Left cardiac atrium (tissue), 4 donors: Measurements from ENCODE around the gene HSD17B7. TPM values are rescaled to one million over a fixed set of nuclear protein-coding genes. Genes with fewer than 3 reads are reported as not detected.
"Not testable (repeated sequence)": the region's sequence is repeated elsewhere in the genome, so short reads cannot be mapped to it uniquely, and the experiment has no call there.

ENCODE experiments used
- ATAC-seq, 2 donors: fragments of 200-7000 bp; cut with Tn5 transposase; one replicate each; pipeline ENCODE4 v1.9.1; 2020; ENCODE audit warnings: mild to moderate bottlenecking in 2 of 2, moderate library complexity in 2 of 2
- DNase-seq: peaks from one replicate; pipeline ENCODE4 v3.0.0-alpha.2; 2020
- intact Hi-C, 2 donors: fragments of 100-400 bp; cut with DNase I; formaldehyde crosslinking; loops; one replicate each; pipeline versions ENCODE4 v1.14.1 to v1.15.1; 2022 to 2023
- total RNA-seq, 2 donors: library from RNA; stranded (reverse); fragmentation: NEBNext Ultra II Directional; extraction: Animal tissue kit (Norgen Biotek cat#: 25700); gene quantifications; one replicate each; pipeline ENCODE4 v1.2.1, GENCODE V29; 2021
- donor health status: DM: no; HTN: yes; CAD: no.
- donor health status: DM: no; HTN: yes; CAD: no; lungs with severe emphysema.
- donor health status: DM: yes; HTN: yes; CAD: no.
- donor health status: Dilated cardiomyopathy.

HSD17B7 gene
- total RNA-seq, 2 donors from 2014 or later, result 6.2 to 8.6 TPM

DNA sequence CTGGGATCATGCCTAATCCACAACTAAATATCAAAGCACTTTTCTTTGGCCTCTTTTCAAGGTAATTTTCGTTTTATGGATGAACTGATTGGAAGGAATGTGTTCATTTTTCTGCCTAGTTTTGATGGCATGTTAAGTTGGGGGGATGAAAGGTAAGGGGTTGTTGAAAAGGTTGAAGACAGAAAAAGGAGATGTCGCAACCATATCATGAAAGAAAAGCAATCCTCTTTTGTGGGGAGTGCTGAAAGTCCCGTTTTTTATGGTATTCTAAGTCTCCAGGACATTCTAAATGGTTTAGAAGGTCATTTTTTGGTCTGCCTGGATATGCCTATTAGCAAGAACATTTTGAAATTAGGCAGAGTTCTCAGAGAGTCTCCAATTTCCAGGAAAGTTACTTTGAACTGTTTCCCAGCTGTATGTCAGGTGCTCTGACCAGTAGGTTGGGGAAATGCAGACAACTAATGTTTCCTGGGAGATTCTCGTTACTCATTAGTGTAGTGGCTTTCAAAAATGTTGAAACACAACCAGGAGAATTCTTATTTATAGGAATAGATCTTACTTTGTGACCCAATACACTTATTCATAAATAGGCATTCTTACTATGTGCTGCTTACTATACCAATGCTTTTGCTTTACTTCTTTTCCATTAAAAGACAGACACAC, 6.2 kb downstream of the HSD17B7 start:
- DNase-seq, ATAC-seq: not testable (repeated sequence)
- intact Hi-C loops, result loop anchor here in 1 of 2 donors (10.0 kb wide), 1 partner anchor 182 kb away; no protein-coding TSS in a partner anchor

DNA sequence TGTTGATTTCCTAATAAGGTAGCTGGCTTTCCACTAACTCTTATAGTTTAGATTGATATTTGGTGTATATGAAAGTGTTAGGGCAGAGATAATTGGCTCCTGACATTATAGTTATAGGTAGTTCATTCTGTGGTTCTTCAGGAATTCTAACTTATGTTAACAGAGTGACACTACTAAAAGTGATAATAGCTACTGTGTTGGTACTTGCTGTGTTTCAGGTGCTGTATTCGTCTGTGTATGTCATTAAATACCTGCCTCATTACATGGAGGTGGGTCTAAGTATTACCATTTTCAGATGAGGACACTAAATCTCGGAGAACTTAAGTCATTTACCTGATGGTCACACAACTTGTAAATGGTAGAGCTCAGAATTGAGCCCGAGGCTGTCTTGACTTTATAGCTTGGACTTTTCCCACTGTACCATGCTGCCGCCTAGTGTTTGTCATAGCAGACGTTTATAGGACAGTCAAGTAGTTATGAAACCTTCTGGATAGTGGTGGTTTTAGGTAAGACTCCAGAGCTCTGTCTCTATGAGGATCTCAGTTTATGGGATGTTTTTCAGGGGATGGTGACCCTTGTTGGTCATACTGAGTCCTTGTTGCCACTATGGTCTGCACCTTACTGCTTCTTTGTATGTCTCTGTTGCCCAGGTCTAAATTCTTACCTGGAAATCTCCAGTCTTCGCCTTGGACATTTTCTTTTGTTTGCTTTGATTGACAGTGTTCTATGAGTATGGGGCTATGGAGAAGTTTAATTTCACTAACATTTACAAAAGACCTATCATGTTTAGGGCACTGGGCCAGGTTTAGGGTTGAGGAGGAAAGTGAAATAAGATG, 9.7 kb downstream of the HSD17B7 start:
- peak; percentile 59 for DNase-seq
- ATAC-seq, result peak; percentile 89 to 95

DNA sequence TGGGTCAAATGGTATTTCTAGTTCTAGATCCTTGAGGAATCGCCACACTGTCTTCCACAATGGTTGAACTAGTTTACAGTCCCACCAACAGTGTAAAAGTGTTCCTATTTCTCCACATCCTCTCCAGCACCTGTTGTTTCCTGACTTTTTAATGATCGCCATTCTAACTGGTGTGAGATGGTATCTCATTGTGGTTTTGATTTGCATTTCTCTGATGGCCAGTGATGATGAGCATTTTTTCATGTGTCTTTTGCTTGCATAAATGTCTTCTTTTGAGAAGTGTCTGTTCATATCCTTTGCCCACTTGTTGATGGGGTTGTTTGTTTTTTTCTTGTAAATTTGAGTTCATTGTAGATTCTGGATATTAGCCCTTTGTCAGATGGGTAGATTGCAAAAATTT, 17.0 kb downstream of the HSD17B7 start:
- ATAC-seq, intact Hi-C loops, DNase-seq: not testable (repeated sequence)

More for the DNA sequence above, 9.7 kb downstream of the HSD17B7 start:
- intact Hi-C loops, result loop anchor here (2.0 to 10.0 kb wide), 2 partner anchors 185 to 187 kb away; no protein-coding TSS in a partner anchor

DNA sequence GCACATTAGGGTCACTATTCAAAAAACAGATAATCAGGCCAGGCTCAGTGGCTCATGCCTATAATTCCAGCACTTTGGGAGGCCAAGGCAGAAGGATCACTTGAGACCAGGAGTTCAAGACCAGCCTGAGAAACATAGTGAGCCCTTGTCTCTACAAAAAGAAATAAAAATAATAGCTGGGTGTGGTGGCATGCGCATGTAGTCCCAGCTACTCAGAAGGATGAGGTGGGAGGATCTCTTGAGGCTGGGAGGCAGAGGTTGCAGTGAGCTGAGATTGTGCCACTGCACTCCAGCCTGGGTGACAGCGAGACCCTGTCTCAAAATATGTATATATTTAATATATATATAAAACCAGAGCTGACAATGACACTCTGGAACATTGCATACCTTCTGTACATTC, 21.9 kb downstream of the HSD17B7 start:
- DNase-seq, ATAC-seq, intact Hi-C loops: not testable (repeated sequence)

DNA sequence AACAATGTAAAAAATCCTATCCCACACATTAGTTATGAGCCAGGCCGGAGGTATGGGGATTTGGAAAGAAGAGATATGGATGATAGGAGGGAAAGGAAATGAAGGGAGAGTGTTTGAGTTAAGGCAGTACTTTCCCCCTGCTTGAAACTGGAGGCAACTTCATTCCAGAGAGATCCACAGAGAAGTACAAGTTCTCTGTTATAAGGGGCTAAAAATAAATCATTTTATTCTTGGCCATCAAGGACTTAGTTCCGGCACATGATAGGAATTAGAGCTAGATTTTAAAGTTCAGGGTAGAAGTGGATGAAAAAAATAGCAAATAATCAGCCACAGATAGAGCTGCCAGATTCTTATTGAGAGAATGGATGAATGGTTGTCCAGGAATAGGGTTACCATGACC, 27.6 kb downstream of the HSD17B7 start:
- DNase-seq, intact Hi-C loops: not testable (repeated sequence)
- peak in 1 of 2 donors; percentile 31 for ATAC-seq

DNA sequence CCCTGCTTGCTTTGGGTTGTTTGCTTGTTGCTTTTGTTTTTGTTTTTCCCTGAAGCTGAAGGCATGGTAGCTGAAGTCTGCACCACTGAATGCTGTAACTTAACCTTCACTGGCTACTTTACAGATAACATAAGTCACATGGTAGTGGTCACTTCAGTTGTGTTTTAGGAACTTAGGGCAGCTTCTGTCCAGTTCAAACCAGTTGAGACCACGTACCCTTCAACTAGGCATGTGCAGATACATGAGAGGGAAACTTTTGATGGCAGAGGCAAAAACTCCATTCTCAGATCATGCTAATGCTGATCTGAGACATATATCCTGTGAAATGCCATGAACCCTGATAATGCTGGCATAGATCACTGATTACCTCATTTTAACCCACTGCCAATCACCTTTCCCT, 28.2 kb downstream of the HSD17B7 start:
- ATAC-seq, intact Hi-C loops, DNase-seq: not testable (repeated sequence)

DNA sequence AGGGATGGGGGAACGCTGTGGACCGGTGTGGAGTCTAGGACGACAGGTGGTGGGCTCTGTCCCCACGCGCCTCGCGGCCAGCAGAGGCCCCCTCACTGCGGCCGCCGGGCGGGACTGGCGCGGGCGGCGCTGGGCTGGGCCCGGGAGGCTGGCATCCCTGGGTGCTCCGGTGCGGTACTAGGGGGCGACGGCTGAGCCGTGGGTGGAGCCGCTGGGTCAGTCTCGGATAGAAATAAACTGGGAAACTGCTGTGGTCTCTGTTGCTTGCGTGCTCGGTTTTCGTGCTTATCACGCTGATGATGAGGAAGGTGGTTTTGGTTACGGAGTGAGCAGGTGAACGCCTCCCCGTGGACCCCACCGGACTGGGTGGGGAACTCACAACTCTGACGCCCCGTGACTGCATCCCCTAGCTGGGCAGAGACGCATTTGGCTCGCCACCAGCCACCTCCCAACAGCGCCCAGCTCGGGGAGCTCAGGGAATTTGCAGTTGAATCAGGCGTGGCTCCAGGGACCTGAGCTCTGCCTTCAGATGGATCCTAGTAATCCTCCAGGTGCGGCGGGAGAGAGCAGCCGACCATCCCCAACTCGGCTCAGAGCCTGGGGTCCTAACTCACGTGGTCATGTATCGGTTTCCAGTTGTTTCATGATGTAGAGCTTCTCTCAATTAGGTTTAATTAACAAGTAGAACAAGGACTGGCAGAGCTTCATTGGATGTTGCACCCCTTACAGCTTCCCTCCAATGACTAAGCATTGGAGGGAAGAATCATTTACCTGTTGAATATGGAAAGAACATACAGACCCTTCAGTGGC, 32.1 kb downstream of the HSD17B7 start:
- DNase-seq, result peak; percentile 27
- ATAC-seq, result peak; percentile 80 to 82
- intact Hi-C loops, result no loop called here

DNA sequence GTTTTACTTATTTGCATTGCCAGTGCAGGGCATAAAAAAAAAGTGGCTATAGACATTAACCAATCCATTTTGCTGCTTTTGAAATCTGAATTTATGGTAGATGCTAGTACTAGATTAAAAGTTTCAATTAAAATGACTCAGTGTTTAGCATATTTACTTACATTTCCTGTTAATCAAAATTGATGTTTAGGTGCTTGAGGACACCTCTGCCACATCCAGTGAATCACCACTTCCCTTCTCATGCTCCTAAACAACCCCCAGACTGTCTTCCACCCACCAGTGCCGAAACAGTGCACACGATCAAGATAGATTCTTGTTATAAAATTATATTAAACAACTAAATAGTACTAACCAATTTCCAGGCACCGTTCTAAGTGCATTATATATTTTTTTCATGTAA, 32.7 kb downstream of the HSD17B7 start:
- DNase-seq (no peak), ATAC-seq (no peak)
- intact Hi-C loops, result no loop called here

DNA sequence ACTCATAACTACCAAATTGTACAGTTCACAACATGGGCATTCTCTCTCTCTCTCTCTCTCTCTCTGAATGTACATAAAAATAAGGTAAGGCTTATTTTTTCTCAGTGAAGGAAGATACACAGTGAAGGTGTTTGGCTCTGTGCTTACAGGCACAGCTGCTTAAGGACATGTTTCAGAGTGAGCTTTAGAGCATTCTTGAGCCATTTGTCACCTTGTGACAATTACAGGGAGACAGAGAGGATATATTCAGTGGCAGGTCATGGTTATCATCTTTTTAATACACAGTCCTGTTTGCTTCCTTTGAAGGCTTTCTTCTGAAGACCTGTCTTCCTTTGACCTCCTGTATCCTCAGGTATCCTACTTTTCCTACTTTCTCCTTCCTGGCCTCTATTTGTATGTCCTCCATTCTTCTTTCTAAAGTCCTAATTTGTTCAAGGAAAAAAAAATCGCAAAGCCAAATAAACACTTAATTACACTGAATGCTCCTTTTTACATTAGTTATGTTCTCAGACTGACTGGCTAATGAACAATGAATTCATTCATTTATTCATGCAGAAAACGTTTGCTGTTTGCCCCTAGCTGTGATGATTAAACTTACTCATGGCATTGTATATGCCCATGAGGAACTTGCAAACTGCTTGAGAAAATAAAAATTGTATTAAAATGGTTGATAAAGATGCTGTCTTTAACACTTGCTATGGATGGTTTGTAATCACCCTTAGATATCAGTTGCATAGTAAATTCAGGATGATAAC, 33.4 kb downstream of the HSD17B7 start:
- no peak for ATAC-seq
- intact Hi-C loops, result no loop called here
- DNase-seq, result no peak

DNA sequence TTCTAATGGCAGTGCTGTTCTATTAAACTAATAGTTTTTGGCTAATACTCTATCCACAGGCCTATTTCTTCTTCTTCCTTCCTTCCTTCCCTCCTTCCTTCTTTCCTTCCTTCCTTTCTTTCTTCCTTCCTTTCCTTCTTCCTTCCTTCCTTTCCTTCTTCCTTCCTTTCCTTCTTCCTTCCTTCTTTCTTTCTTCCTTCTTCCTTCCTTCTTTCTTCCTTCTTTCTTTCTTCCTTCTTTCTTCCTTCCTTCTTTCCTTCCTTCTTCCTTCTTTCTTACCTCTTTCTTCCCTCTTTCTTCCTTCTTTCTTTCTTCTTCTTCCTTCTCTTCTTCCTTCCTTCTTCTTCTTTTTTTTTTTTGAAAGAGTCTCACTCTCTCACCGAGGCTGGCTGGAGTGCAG, 38.8 kb downstream of the HSD17B7 start:
- no peak for ATAC-seq
- DNase-seq, result no peak
- intact Hi-C loops, result no loop called here

DNA sequence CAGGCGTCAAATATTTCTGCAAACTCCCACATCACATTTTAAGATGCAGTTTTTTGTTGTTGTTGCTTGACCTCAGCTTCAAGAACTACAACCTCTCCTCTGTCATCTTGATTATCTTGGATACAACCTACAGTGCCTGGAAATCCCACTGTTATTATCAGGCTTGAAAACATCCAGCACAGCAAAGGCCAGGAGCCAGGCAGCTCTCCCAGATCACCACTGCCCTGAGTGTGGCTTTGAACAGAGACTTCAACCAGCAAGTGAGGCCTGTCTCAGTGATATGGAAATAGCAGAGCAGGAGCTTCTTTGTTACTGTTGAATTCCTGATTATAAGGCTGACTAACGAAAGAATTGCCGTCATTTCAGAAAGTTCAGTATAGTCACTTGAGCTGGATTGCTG, 42.0 kb downstream of the HSD17B7 start:
- ATAC-seq, result no peak

DNA sequence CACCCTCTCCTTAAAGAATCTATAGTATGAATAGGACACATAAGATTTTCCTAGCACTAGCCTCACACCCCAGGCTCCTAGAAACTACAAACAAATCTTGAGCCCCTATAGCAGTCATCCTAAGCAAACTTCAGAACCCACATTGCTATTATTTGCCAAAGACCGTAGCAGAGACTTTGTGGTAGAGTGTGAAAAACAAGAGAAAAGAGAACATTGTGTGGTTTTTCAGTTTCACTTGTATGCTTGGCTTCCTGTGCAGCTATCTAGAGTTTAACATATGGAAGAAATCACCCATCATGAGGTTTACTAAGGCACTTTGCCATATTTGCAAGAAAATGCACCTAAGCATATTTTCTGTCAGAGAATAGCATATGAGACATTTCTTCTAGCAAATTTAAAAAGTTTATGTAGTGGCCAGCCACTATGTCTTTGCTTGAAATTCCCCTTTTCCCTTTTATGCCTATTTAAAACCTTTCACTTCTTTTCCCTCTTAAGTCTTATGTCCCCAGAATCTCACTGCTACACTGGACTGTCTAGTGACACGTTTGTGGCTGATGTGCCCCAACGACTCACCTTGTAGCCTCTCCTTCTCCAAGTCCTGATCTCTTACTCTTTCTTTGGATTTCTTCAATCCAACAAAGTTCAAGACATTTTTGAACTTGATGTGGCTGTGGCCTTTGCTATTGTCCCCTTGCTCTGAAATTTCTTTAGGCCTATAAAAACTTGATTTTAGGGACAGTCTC, 44.8 kb downstream of the HSD17B7 start:
- ATAC-seq, result no peak
- DNase-seq, result no peak
- intact Hi-C loops, result no loop called here

More for the DNA sequence above, 42.0 kb downstream of the HSD17B7 start:
- DNase-seq, result no peak
- intact Hi-C loops, result no loop called here

DNA sequence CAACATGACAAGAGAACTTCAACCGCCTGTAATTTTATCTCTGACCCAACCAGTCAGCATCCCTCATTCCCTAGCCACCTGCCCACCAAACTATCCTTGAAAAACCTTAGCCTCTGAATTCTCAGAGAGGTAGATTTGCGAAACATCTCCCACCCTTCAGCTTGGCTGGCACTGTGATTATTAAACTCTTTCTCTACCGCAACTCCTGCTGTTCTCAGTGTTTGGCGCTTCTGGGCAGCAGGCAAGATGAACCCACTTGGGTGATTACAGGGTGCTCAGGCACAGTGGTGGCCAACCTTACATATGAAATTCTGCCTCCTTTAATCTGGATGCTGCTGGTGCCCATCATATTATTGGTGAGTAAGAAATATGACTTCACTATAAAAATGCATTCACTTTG, 48.4 kb downstream of the HSD17B7 start:
- no peak for ATAC-seq
- no peak for DNase-seq
- intact Hi-C loops, result no loop called here

DNA sequence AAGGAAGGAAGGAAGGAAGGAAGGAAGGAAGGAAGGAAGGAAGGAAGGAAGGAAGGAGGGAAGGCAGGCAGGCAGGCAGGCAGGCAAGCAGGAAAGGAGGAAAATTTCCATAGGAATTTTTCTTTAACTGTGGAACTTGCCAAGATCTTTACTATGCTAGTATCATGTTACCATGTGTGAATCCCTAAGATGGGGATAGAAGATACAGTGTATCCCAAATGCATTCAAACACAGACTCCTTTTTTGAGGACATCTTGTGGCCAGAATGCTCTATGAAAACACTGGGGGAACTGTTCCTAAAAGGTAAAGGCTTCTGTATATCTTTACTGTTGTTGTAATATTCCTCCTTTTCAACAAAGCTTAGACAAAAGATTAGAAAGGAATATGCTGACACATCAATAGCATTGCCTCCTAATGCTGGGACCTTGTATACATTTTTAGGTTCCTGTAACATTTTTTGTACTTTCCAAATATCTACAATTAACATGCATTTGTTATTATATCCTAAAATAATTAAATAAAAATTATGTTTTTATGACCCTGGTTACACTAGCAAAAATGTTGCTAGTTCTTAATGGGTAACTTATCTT, 49.8 kb downstream of the HSD17B7 start:
- DNase-seq (no peak), ATAC-seq (no peak)
- intact Hi-C loops, result no loop called here

DNA sequence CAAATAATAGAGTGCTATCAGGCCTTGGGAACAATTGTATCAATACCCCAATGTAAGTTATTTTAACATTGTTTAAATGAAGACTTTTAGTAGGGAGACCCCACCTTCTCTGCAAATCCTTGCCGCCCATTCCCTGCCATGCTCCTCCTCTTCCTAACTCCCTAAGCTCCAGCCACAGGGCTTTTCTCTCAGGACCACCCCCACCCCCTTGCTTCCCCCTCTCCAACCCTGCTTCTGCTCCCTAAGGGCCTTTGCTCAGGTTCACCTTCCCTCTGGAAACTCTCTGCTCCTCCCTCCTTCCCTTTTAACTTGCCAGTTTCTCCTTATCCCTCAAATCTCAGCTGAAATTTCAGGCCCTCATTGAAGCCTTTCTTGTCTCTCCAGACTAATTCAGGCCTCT, 53.7 kb downstream of the HSD17B7 start:
- ATAC-seq (no peak), DNase-seq (no peak)
- intact Hi-C loops, result no loop called here

DNA sequence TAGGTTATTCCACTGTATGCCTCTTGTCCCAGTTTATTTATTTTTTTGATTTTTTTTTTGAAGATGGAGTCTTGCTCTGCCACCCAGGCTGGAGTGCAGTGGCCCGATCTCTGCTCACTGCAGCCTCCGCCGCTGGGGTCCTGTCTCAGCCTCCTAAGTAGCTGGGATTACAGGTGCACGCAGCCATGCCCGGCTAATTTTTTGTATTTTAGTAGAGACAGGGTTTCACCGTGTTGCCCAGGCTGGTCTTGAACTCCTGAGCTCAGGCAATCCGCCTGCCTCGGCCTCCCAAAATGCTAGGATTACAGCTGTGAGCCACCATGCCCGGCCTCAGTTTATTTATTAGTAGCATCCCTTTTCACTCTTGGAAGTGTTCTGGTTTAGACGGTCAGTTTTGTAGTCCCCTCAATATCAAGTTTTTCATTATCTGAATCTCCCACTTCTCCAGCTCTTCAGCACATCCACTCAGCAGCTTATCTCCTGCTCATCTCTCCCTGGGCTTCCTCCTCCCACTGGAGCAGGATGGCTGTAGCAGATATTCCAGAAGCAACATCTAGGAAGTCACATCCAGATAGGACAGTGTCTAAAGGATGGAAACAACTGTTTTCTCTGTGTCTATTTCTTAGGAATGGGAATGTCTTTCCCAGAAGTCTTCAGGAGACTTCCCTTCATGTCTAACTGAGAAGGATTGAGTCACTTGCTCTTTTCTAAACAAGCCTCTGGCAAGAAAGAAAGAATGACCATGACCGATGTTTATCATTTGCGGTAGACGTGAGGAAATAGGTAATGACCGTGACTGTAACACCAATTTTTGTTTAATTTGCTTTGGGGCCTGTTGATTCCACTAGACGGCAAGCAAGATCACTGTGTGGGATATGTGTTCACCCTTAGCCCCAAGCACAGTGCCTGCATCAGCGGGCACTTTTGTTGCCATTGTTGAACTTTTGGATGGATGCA, 56.0 kb downstream of the HSD17B7 start:
- intact Hi-C loops, result no loop called here
- DNase-seq, result no peak
- ATAC-seq, result no peak
